ENCODE data around the gene MND1.

The MND1 gene

DNA sequence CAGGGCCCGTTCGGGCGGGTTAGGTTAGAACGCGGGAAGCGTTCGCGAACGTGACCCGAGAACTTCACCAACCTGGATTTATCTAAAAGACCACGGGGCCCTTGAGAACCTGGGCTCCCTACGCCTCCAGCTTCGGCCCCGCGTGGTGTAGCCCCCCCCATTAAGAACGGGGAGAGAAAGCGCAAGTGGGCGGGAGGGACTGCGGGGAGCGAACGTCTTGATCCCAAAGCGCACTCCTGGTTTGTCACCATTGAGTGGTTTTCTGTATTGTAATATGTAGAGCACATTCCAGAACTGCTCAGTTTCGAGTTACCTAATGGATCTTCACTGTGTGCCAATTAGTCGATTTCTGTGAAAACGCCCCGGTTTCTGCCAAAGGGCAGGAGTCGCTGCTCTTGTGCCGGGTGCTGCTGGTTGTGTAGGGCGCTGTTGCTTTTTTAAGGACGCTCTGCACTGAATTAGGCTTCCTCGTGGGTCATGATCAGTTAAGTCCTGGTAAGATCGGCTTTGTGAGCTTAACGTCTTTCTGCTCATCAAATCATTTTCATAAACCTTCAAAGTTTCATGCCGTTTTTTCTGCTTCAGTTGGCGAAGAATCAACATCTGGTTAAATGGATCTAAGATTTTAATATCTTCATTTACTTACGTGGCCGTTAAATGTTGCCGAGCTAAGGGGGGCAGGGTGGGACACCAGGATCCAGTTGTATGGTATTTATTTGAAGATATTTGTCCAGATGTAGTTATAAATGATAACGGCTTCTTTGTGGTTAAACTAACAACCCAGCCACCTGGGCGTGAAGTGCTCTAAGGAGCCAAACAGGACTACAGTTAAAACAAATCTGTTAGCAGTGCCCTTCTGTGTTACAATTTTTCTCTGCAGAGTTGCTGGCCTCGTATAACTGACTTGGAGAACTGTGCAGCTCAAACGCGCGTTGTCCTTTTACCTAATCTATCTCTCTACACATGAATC is 809 bp downstream of the MND1 start:
- ATAC-seq (ENCODE audit: low read depth) = peak; percentile 55
- DNase-seq (ENCODE audit: low spot score) = peak; percentile 57
- peak overlapping the region; percentile 65 for H3K27ac ChIP-seq (ENCODE audit: poor library complexity, severe bottlenecking)

DNA sequence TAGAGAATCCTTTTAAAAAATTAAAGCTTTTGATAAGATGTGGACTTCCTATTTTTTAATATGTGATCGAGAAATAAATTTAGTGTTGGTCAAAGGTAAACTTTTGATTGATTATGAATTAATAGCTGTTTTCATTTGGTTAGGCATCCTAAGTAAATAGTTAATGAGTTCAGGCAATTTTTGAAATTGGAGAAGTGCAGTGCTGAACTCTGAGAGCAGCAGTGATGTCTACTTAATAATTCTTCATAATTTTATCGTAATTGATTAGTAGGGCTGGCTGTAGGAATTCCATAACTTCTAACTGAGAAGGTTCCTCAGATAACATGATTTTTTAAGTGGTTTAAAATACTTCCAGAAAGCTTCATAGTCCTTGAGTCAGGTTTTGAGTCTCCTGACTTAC is 1.5 kb downstream of the MND1 start:
- DNase-seq (ENCODE audit: low spot score) (no peak), ATAC-seq (ENCODE audit: low read depth) (no peak)
- Histone ChIP-seq H3K27ac (ENCODE audit: poor library complexity, severe bottlenecking) (no peak overlapping the region), H3K36me3 (ENCODE audit: low read depth) (peaks cover 9% of the 10 kb centered on the region), H3K27me3 (ENCODE audit: insufficient read depth, poor library complexity, severe bottlenecking) (no peaks in the 10 kb centered on the region), H3K4me3 (ENCODE audit: severe bottlenecking) (peak overlapping the region; percentile 94), H3K9me3 (ENCODE audit: severe bottlenecking) (no peaks in the 10 kb centered on the region), H3K4me1 (ENCODE audit: insufficient read depth, poor library complexity, severe bottlenecking) (peaks cover 7% of the 10 kb centered on the region)
- TF ChIP-seq, protein P1, sequence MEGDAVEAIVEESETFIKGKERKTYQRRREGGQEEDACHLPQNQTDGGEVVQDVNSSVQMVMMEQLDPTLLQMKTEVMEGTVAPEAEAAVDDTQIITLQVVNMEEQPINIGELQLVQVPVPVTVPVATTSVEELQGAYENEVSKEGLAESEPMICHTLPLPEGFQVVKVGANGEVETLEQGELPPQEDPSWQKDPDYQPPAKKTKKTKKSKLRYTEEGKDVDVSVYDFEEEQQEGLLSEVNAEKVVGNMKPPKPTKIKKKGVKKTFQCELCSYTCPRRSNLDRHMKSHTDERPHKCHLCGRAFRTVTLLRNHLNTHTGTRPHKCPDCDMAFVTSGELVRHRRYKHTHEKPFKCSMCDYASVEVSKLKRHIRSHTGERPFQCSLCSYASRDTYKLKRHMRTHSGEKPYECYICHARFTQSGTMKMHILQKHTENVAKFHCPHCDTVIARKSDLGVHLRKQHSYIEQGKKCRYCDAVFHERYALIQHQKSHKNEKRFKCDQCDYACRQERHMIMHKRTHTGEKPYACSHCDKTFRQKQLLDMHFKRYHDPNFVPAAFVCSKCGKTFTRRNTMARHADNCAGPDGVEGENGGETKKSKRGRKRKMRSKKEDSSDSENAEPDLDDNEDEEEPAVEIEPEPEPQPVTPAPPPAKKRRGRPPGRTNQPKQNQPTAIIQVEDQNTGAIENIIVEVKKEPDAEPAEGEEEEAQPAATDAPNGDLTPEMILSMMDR (IDR thresholded peaks at IDR 0.05; ENCODE audit: poor library complexity, severe bottlenecking) = no peak

More for the DNA sequence above, 809 bp downstream of the MND1 start:
- TF ChIP-seq, protein P1 (IDR thresholded peaks at IDR 0.05; ENCODE audit: poor library complexity, severe bottlenecking) = no peak
- Histone ChIP-seq H3K4me3 (ENCODE audit: severe bottlenecking) (peak overlapping the region; percentile 94), H3K4me1 (ENCODE audit: insufficient read depth, poor library complexity, severe bottlenecking) (peaks cover 7% of the 10 kb centered on the region), H3K36me3 (ENCODE audit: low read depth) (peaks cover 3% of the 10 kb centered on the region), H3K27me3 (ENCODE audit: insufficient read depth, poor library complexity, severe bottlenecking) (no peaks in the 10 kb centered on the region), H3K9me3 (ENCODE audit: severe bottlenecking) (no peaks in the 10 kb centered on the region)

DNA sequence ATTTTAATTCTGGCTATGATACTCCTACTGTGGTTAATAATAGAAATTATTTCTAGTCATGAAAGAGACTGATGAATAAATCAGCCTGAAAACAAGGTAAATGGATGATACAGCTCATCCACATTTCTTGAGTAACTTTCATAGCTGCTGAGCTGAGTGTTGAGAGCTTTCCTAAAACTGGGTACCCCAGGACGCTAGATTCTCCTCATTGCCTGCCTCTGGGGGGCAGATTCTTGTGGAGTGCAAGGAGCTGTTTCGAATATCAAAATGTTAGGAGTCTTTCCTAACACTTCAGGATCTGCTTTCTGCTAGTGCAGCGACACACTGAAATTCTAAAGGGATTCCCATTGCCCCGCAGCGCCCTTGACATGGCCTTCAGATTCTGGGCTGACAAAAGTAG is 2.1 kb downstream of the MND1 start:
- Histone ChIP-seq H3K9me3 (ENCODE audit: severe bottlenecking) (no peaks in the 10 kb centered on the region), H3K4me1 (ENCODE audit: insufficient read depth, poor library complexity, severe bottlenecking) (peaks cover 6% of the 10 kb centered on the region), H3K27ac (ENCODE audit: poor library complexity, severe bottlenecking) (no peak overlapping the region), H3K27me3 (ENCODE audit: insufficient read depth, poor library complexity, severe bottlenecking) (no peaks in the 10 kb centered on the region), H3K36me3 (ENCODE audit: low read depth) (peaks cover 14% of the 10 kb centered on the region), H3K4me3 (ENCODE audit: severe bottlenecking) (no peak overlapping the region)
- DNase-seq (ENCODE audit: low spot score) = no peak
- ATAC-seq (ENCODE audit: low read depth) = no peak
- TF ChIP-seq, protein P1 (IDR thresholded peaks at IDR 0.05; ENCODE audit: poor library complexity, severe bottlenecking) = no peak

DNA sequence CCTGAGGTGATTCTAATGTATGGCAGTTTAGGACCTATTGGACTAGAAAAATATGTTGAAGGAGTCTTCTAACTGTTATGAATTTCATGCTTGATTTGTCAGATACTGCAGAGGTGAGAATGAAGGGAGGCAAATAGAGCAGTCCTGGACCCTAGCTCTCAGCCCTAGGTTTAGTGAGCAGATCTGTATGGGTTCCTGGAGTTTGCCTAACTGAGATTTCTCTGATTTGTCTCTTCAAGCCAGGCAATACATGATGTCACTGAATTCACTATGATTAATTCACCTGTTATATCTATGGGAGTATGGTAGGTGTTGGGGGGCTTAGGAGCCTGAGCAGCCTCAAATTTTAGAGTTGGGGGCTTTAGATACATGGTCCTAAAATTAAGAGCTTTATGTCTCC is 2.6 kb downstream of the MND1 start:
- no peak for DNase-seq (ENCODE audit: low spot score)
- no peak for ATAC-seq (ENCODE audit: low read depth)
- Histone ChIP-seq H3K4me3 (ENCODE audit: severe bottlenecking) (no peak overlapping the region), H3K9me3 (ENCODE audit: severe bottlenecking) (no peaks in the 10 kb centered on the region), H3K27me3 (ENCODE audit: insufficient read depth, poor library complexity, severe bottlenecking) (no peaks in the 10 kb centered on the region), H3K36me3 (ENCODE audit: low read depth) (peaks cover 19% of the 10 kb centered on the region), H3K27ac (ENCODE audit: poor library complexity, severe bottlenecking) (no peak overlapping the region), H3K4me1 (ENCODE audit: insufficient read depth, poor library complexity, severe bottlenecking) (peaks cover under 1% of the 10 kb centered on the region)
- TF ChIP-seq, protein P1 (IDR thresholded peaks at IDR 0.05; ENCODE audit: poor library complexity, severe bottlenecking) = no peak

DNA sequence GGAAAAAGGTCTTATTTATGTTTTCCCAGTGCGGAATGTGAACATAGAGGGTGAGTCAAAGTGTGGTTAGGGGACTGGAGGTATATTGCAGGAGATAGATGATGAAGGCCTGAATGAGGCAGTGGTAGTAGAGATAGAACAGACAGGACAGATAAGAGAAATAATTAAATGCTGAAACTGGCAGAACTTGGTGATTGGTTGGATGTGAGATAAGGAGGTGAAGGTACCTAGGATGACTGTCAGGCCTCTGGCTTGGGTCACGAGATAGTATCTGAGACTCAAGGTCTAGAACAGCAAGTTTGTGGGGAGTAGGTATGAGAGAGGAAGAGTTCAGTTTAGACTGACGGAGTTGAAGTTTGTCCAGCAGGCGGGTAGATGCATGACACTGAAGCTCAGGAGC is 3.5 kb downstream of the MND1 start:
- H3K4me3 ChIP-seq (ENCODE audit: severe bottlenecking) = no peak overlapping the region

More for the DNA sequence above, 3.5 kb downstream of the MND1 start:
- Histone ChIP-seq H3K27ac (ENCODE audit: poor library complexity, severe bottlenecking) (no peak overlapping the region), H3K36me3 (ENCODE audit: low read depth) (peaks cover 19% of the 10 kb centered on the region), H3K27me3 (ENCODE audit: insufficient read depth, poor library complexity, severe bottlenecking) (no peaks in the 10 kb centered on the region), H3K9me3 (ENCODE audit: severe bottlenecking) (no peaks in the 10 kb centered on the region), H3K4me1 (ENCODE audit: insufficient read depth, poor library complexity, severe bottlenecking) (no peaks in the 10 kb centered on the region)
- DNase-seq (ENCODE audit: low spot score) (no peak), ATAC-seq (ENCODE audit: low read depth) (no peak)
- TF ChIP-seq, protein P1 (IDR thresholded peaks at IDR 0.05; ENCODE audit: poor library complexity, severe bottlenecking) = no peak
